ENCODE results near the gene MICAL2.

The MICAL2 gene

GRCh38 chr11:12169822-12170221, 59.4 kb downstream of the MICAL2 start:
- TF ChIP-seq CTCF (IDR thresholded peaks at IDR 0.05; ENCODE audit: insufficient read depth, low read length, missing control alignments): no peak
- CTCF ChIA-PET: interaction anchor here (3.3 kb wide), 1 partner anchor 11 kb away, joined by 16 read pairs; no protein-coding TSS in a partner anchor
- POLR2A ChIA-PET: no interaction called here
- H3K4me3 ChIP-seq (ENCODE audit: low read depth, low read length): no peak overlapping the region
- DNase-seq (ENCODE audit: low read depth, low spot score): no peak

- TF ChIP-seq CTCF (IDR thresholded peaks at IDR 0.05; ENCODE audit: insufficient read depth, low read length, missing control alignments): no peak
- ChIA-PET CTCF (interaction anchor here (0.6 to 3.3 kb wide), 5 partner anchors 10 to 111 kb away, joined by 3 to 16 read pairs (median 4); no protein-coding TSS in a partner anchor), POLR2A (interaction anchor here (0.7 to 1.4 kb wide), 6 partner anchors 10 to 83 kb away, joined by 3 to 6 read pairs (median 3); no protein-coding TSS in a partner anchor)
- H3K4me3 ChIP-seq (ENCODE audit: low read depth, low read length): no peak overlapping the region
- DNase-seq (ENCODE audit: low read depth, low spot score): no peak
Observed at GRCh38 chr11:12170501-12170900, 60.1 kb downstream of the MICAL2 start.

GRCh38 chr11:12170984-12171383, 60.6 kb downstream of the MICAL2 start:
- ChIA-PET POLR2A (interaction anchor here (0.7 to 1.4 kb wide), 6 partner anchors 9 to 83 kb away, joined by 3 to 6 read pairs (median 3); no protein-coding TSS in a partner anchor), CTCF (interaction anchor here (0.6 to 3.3 kb wide), 5 partner anchors 10 to 110 kb away, joined by 3 to 16 read pairs (median 4); no protein-coding TSS in a partner anchor)
- no peak overlapping the region for H3K4me3 ChIP-seq (ENCODE audit: low read depth, low read length)
- DNase-seq (ENCODE audit: low read depth, low spot score): no peak
- TF ChIP-seq CTCF (IDR thresholded peaks at IDR 0.05; ENCODE audit: insufficient read depth, low read length, missing control alignments): no peak

GRCh38 chr11:12171921-12172320, 61.5 kb downstream of the MICAL2 start:
- POLR2A ChIA-PET: no interaction called here
- DNase-seq (ENCODE audit: low read depth, low spot score): no peak
- no peak for TF ChIP-seq CTCF (IDR thresholded peaks at IDR 0.05; ENCODE audit: insufficient read depth, low read length, missing control alignments)
- CTCF ChIA-PET: interaction anchor here (1.2 to 3.3 kb wide), 4 partner anchors 9 to 65 kb away, joined by 3 to 16 read pairs (median 7); no protein-coding TSS in a partner anchor
- H3K4me3 ChIP-seq (ENCODE audit: low read depth, low read length): no peak overlapping the region

GRCh38 chr11:12172493-12173013, 62.2 kb downstream of the MICAL2 start:
- no peak for DNase-seq (ENCODE audit: low read depth, low spot score)
- TF ChIP-seq CTCF (IDR thresholded peaks at IDR 0.05; ENCODE audit: insufficient read depth, low read length, missing control alignments): no peak
- ChIA-PET POLR2A (interaction anchor here (0.7 kb wide), 1 partner anchor 112 kb away, joined by 3 read pairs; no protein-coding TSS in a partner anchor), CTCF (interaction anchor here (0.9 to 3.3 kb wide), 7 partner anchors 8 to 109 kb away, joined by 3 to 16 read pairs (median 4); no protein-coding TSS in a partner anchor)
- H3K4me3 ChIP-seq (ENCODE audit: low read depth, low read length): no peak overlapping the region

- DNase-seq (ENCODE audit: low read depth, low spot score): no peak
- ChIA-PET POLR2A (interaction anchor here (0.7 kb wide), 1 partner anchor 112 kb away, joined by 3 read pairs; no protein-coding TSS in a partner anchor), CTCF (interaction anchor here (0.9 to 1.8 kb wide), 4 partner anchors 11 to 108 kb away, joined by 4 to 10 read pairs (median 4); no protein-coding TSS in a partner anchor)
- no peak for TF ChIP-seq CTCF (IDR thresholded peaks at IDR 0.05; ENCODE audit: insufficient read depth, low read length, missing control alignments)
- no peak overlapping the region for H3K4me3 ChIP-seq (ENCODE audit: low read depth, low read length)
Observed at GRCh38 chr11:12173111-12173510, 62.7 kb downstream of the MICAL2 start.

Measured in AG04449 (cell line).